ENCODE data around the gene PKP4. TPM values are rescaled to one million over a fixed set of nuclear protein-coding genes. Genes with fewer than 3 reads are reported as not detected.

Gene PKP4
- total and polyA plus RNA-seq, 9 of the 15 experiments (the other 6 are each of a cell fraction or from before 2014, with no cell fraction given) = 24.6 to 99.1 (median 74.0) TPM

DNA sequence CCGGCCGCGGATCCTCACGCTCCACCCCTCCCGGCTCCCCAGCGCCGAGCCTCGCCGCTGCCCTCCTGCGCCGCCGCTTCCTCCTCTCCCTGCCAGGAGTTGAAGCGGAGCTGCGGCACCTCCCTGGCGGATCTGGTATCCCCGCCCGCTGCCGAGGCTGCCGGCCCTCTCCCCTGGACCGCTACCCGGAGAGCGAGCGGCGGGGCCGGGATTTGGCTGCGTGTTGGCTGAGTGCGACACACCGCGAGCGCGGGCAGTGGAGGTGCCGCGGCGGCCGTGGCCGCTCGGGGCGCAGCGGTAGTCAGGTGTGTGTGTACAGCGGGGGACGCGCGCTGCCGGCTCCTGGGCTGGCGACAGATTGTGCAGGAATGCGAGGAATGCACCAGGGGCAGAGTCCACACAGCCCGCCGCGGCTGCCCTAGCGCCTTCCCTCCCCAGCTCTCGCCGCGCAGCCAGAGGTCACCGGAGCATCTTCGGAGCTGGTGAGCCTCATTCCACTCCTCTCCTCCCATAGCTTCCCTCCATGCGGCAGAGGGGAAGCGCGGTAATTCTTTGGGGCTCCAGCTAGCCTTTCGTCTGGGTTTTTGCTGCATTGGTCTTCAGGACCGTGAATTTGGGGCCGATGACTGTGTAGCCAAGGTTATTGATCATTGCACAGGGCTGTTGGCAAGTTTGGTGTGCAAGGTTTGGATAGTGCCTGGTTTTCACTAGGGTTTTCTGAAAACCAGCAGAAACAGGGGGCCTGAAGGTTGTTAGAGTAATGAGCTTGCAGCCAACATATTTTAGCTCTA is 1.3 kb downstream of the PKP4 start (continued):
- no peak for TF ChIP-seq ZNF146 (CRISPR knock-in tag; IDR thresholded peaks at IDR 0.05; ENCODE audit: unreplicated experiment)
- no peak for TF ChIP-seq MTA2 (IDR thresholded peaks at IDR 0.05; ENCODE audit: low read depth)
- no peak for TF ChIP-seq GABPA (tag; conservative IDR thresholded peaks at IDR 0.05; ENCODE audit: low read depth)
- TF ChIP-seq EP400 (IDR thresholded peaks at IDR 0.05) = no peak
- no peak for TF ChIP-seq ZNF134 (CRISPR knock-in tag; conservative IDR thresholded peaks at IDR 0.05)
- no peak for TF ChIP-seq TFAM (CRISPR knock-in tag; conservative IDR thresholded peaks at IDR 0.05)
- TF ChIP-seq ETS2 (tag; IDR thresholded peaks at IDR 0.05; ENCODE audit: borderline replicate concordance, poor library complexity, severe bottlenecking) = no peak
- peak; percentile 16 for TF ChIP-seq U2AF1 (optimal IDR thresholded peaks at IDR 0.05; ENCODE audit: low read depth, low read length)
- TF ChIP-seq FOXA3 (CRISPR knock-in tag; conservative IDR thresholded peaks at IDR 0.05 in 1 of 2, IDR thresholded peaks at IDR 0.05 in 1 of 2) = no peak
- no peak for TF ChIP-seq CHD4 (IDR thresholded peaks at IDR 0.05; ENCODE audit: insufficient read depth, insufficient replicate concordance, low read depth, low read length, poor library complexity, severe bottlenecking)
- no peak for TF ChIP-seq L3MBTL2 (IDR thresholded peaks at IDR 0.05)
- TF ChIP-seq NR4A1 (CRISPR knock-in tag; IDR thresholded peaks at IDR 0.05) = no peak
- no peak for TF ChIP-seq NR4A1 (tag; IDR thresholded peaks at IDR 0.05)
- no peak for TF ChIP-seq RFX1 (IDR thresholded peaks at IDR 0.05)
- no peak for TF ChIP-seq ZBTB1 (CRISPR knock-in tag; IDR thresholded peaks at IDR 0.05; ENCODE audit: borderline replicate concordance, low read depth)
- TF ChIP-seq ZBED1 (IDR thresholded peaks at IDR 0.05) = no peak; the same call in 1 of the 2 replicates
- TF ChIP-seq NBN (IDR thresholded peaks at IDR 0.05; ENCODE audit: low read depth) = no peak
- TF ChIP-seq, protein P1, sequence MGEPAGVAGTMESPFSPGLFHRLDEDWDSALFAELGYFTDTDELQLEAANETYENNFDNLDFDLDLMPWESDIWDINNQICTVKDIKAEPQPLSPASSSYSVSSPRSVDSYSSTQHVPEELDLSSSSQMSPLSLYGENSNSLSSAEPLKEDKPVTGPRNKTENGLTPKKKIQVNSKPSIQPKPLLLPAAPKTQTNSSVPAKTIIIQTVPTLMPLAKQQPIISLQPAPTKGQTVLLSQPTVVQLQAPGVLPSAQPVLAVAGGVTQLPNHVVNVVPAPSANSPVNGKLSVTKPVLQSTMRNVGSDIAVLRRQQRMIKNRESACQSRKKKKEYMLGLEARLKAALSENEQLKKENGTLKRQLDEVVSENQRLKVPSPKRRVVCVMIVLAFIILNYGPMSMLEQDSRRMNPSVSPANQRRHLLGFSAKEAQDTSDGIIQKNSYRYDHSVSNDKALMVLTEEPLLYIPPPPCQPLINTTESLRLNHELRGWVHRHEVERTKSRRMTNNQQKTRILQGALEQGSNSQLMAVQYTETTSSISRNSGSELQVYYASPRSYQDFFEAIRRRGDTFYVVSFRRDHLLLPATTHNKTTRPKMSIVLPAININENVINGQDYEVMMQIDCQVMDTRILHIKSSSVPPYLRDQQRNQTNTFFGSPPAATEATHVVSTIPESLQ (CRISPR knock-in tag; IDR thresholded peaks at IDR 0.05) = peak; percentile 93; the same call in 1 of the 2 replicates
- no peak for TF ChIP-seq KLF6 (CRISPR knock-in tag; IDR thresholded peaks at IDR 0.05; ENCODE audit: borderline replicate concordance)
- TF ChIP-seq PTTG1 (tag; IDR thresholded peaks at IDR 0.05; ENCODE audit: low read depth) = no peak
- TF ChIP-seq ZNF584 (CRISPR knock-in tag; IDR thresholded peaks at IDR 0.05; ENCODE audit: low read depth) = no peak
- TF ChIP-seq, protein P2, sequence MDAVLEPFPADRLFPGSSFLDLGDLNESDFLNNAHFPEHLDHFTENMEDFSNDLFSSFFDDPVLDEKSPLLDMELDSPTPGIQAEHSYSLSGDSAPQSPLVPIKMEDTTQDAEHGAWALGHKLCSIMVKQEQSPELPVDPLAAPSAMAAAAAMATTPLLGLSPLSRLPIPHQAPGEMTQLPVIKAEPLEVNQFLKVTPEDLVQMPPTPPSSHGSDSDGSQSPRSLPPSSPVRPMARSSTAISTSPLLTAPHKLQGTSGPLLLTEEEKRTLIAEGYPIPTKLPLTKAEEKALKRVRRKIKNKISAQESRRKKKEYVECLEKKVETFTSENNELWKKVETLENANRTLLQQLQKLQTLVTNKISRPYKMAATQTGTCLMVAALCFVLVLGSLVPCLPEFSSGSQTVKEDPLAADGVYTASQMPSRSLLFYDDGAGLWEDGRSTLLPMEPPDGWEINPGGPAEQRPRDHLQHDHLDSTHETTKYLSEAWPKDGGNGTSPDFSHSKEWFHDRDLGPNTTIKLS (IDR thresholded peaks at IDR 0.05; ENCODE audit: borderline replicate concordance, low read depth) = no peak
- no peak for TF ChIP-seq RBM15 (IDR thresholded peaks at IDR 0.05; ENCODE audit: insufficient read depth, low read length)
